Measurements from ENCODE around the gene KLHL3.
A peak's percentile ranks its signal among the peaks of the same experiment; 100 is the strongest.
"Not testable (repeated sequence)": the region's sequence is repeated elsewhere in the genome, so short reads cannot be mapped to it uniquely, and the experiment has no call there.

The KLHL3 gene

GRCh38 chr5:137735555-137736284 lies at the start of gene KLHL3:
Gene KLHL3, minus strand, starts transcription at chr5:137736089. Its CDS starts 443 bp downstream, at chr5:137735646.
- no peak for DNase-seq (ENCODE audit: low read depth)

GRCh38 chr5:137782984-137783536 lies 47.2 kb upstream of the KLHL3 start:
- DNase-seq (ENCODE audit: low read depth): no peak

GRCh38 chr5:137782055-137782454 lies 46.2 kb upstream of the KLHL3 start:
- DNase-seq (ENCODE audit: low read depth): no peak

GRCh38 chr5:137778772-137779564 lies 43.1 kb upstream of the KLHL3 start:
- peak; percentile 16 for DNase-seq (ENCODE audit: low read depth)

GRCh38 chr5:137767937-137768336 lies 32.0 kb upstream of the KLHL3 start:
- DNase-seq (ENCODE audit: low read depth): not testable (repeated sequence)

GRCh38 chr5:137761566-137761965 lies 25.7 kb upstream of the KLHL3 start:
- no peak for DNase-seq (ENCODE audit: low read depth)

- DNase-seq (ENCODE audit: low read depth): no peak
Observed at GRCh38 chr5:137760719-137761516, 25.0 kb upstream of the KLHL3 start.

GRCh38 chr5:137760294-137760693 lies 24.4 kb upstream of the KLHL3 start:
- no peak for DNase-seq (ENCODE audit: low read depth)

GRCh38 chr5:137758715-137759306 lies 22.9 kb upstream of the KLHL3 start:
- DNase-seq (ENCODE audit: low read depth): no peak

GRCh38 chr5:137758121-137758520 lies 22.2 kb upstream of the KLHL3 start:
- no peak for DNase-seq (ENCODE audit: low read depth)

- DNase-seq (ENCODE audit: low read depth): no peak
Observed at GRCh38 chr5:137757634-137758033, 21.7 kb upstream of the KLHL3 start.

- no peak for DNase-seq (ENCODE audit: low read depth)
Observed at GRCh38 chr5:137754961-137755762, 19.3 kb upstream of the KLHL3 start.

GRCh38 chr5:137754188-137754960 lies 18.5 kb upstream of the KLHL3 start, which contains the start of gene HNRNPA0:
Gene HNRNPA0, minus strand, starts transcription at chr5:137754363. Its CDS starts 297 bp downstream, at chr5:137754066.
- DNase-seq (ENCODE audit: low read depth): peak; percentile 94

GRCh38 chr5:137753691-137754187 lies 17.9 kb upstream of the KLHL3 start:
- no peak for DNase-seq (ENCODE audit: low read depth)

- no peak for DNase-seq (ENCODE audit: low read depth)
Observed at GRCh38 chr5:137752905-137753690, 17.2 kb upstream of the KLHL3 start.

GRCh38 chr5:137751869-137752491 lies 16.1 kb upstream of the KLHL3 start:
- peak; percentile 62 for DNase-seq (ENCODE audit: low read depth)

- DNase-seq (ENCODE audit: low read depth): no peak
Observed at GRCh38 chr5:137750436-137750835, 14.5 kb upstream of the KLHL3 start.

GRCh38 chr5:137747848-137748247 lies 12.0 kb upstream of the KLHL3 start:
- no peak for DNase-seq (ENCODE audit: low read depth)

Data from HS-5 (cell line).